DMS 273 treated with DMSO at 0.1 percent for 48 hours (cell line): ENCODE measurements around the gene B3GAT2.
"Not testable (repeated sequence)": the region's sequence is repeated elsewhere in the genome, so short reads cannot be mapped to it uniquely, and the experiment has no call there.

Experiments
- DNase-seq: peaks from one replicate; lab custom pipeline; 2025; lab: John Stamatoyannopoulos, UW

The B3GAT2 gene, protein sequence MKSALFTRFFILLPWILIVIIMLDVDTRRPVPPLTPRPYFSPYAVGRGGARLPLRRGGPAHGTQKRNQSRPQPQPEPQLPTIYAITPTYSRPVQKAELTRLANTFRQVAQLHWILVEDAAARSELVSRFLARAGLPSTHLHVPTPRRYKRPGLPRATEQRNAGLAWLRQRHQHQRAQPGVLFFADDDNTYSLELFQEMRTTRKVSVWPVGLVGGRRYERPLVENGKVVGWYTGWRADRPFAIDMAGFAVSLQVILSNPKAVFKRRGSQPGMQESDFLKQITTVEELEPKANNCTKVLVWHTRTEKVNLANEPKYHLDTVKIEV

DNA sequence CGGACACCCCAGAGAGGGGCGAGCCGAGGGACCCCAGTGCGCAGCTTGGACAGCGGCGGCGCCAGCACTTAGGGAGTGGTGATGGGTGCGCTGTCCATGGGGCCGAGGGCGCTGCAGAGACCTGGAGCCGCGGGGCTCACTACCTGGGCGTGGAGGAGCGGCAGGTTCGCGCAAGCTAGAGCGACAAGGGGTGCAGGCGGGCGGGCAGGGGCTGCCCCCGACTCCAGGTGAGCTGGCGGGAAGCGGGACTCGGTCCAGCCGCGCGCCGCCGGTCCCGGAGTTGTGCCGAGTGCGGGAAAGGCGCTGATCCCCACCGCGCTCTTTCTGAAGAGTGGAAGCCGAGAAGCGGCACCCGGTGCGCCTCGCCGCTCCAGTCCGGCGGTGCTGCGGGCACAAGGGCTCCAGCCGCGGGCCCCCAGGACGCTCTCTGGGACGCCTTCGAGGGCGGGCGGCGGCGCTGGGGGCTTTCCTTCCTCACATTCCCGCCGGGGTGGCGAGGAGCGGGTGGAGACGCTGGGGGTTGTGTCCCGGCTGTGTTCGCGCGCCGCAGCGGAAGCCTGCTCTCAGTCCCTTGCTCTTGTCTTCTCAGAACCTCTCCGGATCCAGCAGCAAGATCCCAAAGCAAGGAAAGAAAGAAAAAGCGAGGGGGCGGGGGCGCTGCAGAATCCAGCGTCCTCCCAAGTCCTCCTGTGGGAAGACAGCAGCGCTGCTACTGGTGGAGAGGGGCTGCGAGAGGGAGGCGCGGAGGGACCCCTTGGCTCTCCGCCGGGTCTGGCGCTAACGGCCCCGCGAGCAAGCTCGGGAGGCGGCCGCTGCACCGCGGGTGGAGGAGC lies at the start of gene B3GAT2:
B3GAT2 (minus strand) TSS at position 610 of the 833 bp plus-strand sequence. CDS start 631 bp downstream, outside the sequence.
- DNase-seq = no peak

DNA sequence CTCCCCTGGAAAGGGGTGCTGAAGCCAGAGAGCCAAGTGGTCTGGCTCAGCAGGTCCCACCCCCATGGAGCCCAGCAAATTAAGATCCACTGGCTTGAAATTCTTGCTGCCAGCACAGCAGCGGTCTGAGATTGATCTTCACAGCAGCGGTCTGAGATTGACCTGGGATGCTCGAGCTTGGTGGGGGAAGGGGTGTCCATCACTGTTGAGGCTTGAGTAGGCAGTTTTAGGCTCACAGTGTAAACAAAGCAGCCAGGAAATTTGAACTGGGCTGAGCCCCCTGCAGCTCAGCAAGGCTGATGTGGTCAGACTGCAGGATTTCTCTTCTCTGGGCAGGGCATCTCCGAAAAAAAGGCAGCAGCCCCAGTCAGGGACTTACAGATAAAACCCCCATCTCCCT lies 41.3 kb upstream of the B3GAT2 start:
- DNase-seq = no peak

DNA sequence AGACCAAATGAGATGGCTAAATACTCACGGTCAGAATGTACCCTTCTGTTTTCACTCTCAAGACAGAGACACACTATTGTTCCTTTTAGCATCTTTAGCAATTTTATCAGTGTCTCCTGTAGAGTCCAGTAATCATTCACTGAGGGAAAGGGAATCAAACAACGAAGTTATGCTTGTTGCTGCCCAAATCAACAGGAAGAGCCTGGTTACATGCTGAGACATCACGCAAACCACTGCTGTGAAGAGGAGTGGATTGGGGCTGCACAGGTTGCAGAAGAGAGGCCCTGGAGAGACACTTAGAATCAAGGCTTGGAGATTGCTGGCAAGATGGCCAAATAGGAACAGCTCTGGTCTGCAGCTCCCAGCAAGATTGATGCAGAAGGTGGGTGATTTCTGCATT lies 40.5 kb upstream of the B3GAT2 start:
- no peak for DNase-seq

DNA sequence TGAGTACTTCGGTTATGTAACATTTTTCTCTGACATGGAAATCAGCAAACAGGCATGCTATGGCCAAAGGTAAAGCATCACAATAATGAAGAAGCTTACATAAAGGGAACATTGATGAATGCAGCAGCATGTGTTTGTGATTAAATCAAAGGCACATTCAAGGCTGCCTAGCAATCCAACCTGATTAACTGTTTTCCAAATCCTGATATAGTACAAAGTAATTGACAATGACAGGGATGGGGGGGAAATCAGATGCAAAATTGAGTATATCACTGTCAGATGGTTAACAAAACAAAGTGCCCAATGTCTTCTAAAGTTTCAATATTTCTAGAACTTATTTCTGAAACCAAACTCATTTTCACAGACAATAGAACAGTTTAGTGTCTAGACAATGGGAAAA lies 39.2 kb upstream of the B3GAT2 start:
- no peak for DNase-seq

DNA sequence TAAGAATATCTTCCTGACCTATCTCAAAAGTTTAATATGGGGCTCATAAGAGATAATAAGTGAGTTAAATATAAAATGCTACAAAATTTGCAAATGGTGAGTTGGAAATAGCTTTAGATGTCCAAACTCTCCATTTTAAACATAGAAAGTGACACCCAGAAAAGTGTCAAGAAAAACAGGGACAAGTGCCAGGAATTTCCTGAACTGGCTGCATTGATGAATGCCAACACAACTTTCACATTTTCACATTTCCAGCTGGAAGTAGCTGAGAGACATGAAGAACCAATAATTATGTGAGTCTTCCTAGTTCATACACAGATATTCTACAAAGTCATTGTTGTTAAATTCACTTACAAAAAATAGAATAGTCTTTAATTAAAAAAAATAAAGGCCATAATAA lies 38.6 kb upstream of the B3GAT2 start:
- DNase-seq = no peak

DNA sequence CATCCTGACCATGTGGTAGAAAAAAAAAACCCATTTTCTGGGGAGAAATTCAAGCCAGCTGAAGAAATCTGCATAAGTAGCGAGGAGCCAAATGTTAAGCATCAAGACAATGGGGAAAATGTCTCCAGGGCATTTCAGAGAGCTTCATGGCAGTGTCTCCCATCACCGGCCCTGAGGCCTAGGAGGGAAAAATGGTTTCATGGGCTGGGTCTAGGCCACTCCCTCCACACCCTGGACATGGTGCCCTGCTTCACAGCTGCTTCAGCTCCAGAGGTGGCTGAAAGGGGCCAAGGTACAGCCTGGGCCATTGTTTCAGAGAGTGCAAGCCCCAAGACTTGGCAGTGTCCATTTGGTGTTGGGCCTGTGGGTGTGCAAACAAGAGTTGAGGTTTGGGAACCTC lies 34.4 kb upstream of the B3GAT2 start:
- DNase-seq = no peak

DNA sequence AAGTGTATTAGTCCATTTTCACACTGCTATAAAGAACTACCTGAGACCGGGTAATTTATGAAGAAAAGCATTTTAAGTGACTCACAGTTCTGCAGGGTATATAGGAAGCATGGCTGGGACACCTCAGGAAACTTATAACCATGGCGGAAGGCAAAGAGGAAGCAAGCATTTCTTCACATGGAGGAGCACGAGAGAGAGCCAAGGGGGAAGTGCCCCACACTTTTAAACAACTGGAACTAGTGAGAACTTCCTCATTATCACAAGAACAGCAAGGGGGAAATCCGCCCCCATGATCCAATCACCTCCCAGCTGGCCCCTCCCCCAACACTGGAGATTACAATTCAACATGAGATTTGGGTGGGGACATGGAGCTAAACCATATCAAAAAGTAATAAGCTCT lies 28.3 kb upstream of the B3GAT2 start:
- DNase-seq = no peak

DNA sequence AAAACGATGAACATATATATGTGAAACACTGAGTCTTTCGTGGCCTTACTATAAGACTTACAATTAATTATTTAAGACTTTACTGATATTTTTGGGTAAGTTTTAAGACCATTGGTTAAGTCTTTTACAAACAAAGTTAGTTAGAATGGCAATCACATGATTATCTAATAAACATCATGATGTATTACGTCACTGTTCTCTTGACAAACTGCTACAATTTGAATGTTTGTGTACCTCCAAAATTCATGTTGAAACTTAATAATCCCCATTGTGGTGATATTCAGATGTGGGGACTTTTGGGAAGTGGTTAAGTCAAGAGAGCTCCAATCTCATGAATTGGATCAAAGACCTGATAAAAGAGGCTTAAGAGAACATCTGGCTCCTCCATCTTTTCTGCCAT lies 25.9 kb upstream of the B3GAT2 start:
- no peak for DNase-seq

DNA sequence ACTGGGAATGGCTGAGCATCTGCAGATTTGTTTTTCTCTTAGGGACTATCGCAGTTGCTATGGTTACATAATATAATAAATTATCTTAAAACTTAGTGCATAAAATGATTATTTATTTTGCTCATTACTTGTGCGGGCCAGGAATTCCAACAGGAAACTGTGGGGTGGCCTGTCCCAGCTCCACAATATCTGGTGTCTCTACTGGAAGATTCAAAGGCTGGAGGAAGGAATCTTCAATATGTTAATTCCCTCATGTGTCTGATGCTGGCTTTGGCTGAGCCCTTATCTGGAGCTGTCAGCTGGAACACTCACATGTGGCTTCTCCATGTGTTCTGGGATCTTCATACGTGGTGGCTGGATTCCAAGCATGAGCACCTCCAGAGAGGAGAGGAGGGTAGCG lies 23.9 kb upstream of the B3GAT2 start:
- DNase-seq = no peak

DNA sequence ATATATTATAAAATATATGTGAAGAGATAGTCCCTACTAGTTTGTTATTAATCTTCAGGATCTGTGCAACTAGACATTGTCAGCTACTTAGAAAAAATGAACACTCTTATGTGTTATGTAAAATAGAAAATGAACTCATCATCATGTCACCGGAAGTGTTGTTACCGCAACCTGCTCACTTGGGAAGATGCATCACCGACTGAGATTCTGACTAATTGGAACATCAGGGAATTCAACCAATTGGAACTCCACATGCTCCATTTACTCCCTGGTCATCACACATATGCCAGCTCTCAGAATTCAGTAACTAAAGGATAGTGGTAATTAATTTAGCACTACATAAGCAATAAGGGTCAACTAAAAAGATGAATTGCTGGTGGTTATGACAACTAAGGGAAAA lies 16.7 kb upstream of the B3GAT2 start:
- no peak for DNase-seq

DNA sequence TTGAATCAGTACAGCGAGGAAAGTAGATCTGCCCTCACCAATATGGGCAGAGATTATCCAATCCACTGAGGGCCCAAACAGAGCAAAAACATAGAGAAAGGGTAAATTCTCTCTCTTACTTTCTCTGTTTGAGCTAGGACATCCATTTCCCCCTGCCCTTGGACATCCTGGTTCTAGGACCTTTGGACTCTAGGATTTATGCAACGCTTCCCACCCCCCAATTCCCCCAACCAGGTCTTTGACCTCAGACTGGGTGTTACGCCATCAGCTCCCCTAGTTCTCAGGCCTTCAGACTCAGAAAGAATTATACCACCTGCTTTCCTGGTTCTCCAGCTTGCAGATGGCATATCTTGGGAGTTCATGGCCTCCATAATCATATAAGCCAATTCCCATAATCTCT lies 10.2 kb upstream of the B3GAT2 start:
- no peak for DNase-seq

DNA sequence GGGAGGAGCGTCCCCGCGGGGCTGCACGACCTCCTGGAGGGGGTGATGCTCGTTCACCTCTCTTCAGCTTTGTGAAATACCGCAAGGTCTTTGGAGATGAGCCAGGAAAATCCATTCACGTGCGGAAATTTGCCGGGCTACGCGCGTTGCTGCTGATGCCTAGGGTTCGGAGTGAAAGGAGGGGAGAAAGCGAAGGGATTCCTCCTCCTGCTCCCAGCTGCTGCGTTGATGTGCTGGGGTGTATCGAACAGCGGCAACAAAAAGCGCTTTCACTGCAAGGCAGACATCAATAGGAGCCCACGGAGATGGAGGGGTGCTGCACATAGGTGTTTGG lies 391 bp upstream of the B3GAT2 start:
- no peak for DNase-seq

DNA sequence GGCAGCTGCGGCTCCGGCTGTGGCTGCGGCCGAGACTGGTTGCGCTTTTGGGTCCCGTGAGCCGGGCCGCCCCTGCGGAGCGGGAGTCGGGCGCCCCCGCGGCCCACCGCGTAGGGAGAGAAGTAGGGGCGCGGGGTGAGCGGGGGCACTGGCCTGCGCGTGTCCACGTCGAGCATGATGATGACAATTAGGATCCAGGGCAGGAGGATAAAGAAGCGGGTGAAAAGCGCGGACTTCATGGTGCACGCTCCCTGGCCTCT lies 739 bp downstream of the B3GAT2 start:
- DNase-seq = no peak

DNA sequence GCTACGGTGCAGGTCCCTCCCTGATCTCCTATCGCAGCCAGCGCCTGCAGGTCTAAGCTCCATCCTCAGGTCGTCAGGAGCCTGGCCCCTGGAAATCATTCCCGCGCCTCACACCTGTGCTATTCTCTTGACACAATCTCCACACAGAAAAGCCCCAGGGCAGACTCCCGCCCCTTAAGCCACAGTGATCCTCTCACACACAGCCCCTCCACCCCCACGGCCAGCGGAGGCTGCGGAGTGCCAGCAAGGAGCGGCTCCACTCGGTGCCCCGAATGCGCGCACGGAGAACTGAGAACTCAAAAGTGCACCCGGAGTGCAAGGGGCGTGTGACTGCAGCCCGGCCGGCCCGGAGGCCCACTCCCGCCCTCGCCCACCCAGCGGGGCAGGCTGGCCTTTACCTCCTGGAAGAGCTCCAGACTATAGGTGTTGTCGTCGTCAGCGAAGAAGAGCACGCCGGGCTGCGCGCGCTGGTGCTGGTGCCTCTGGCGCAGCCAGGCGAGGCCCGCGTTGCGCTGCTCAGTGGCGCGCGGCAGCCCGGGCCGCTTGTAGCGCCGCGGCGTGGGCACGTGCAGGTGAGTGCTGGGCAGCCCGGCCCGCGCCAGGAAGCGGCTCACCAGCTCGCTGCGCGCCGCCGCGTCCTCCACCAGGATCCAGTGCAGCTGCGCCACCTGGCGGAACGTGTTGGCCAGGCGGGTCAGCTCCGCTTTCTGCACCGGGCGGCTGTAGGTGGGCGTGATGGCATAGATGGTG lies 1.2 kb downstream of the B3GAT2 start:
- DNase-seq = peak; percentile 70

DNA sequence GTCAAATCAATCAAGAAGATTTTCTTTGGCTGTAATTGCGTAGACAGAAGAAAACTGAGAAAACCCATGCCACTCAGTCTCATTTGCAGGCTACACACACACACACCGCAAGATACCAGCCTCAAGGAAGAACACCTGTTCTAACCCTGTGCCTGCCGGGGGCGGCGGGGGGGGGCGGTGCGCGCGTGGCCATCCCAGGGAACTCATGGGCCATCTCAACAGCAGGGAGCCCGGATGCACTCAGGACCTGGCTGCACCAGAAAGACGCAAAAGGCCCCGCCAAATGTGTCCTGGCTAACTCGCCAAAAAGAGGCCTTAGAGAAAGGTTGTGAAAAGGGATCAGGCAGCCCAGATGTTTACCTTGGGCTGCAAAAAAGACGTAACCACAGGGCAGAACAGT lies 2.1 kb downstream of the B3GAT2 start:
- no peak for DNase-seq

DNA sequence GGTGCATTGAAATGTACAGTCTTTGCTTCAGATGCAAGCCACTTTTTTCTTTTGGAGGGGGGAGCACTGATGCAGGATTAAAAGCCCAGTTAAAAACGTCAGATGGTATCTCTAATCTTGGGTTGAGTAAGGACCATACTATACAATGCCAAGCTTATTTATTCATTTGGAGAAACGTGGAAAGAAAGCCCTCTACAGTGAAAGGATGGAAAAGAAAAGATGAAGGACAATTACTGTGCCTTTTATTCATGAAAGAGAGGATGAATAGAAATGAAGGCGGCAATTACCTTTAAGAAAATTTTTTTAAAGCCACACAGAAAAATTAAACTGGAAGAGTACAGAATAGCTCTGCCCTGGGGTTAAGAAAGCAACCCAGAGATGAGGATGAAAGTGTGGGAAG lies 2.7 kb downstream of the B3GAT2 start:
- no peak for DNase-seq

DNA sequence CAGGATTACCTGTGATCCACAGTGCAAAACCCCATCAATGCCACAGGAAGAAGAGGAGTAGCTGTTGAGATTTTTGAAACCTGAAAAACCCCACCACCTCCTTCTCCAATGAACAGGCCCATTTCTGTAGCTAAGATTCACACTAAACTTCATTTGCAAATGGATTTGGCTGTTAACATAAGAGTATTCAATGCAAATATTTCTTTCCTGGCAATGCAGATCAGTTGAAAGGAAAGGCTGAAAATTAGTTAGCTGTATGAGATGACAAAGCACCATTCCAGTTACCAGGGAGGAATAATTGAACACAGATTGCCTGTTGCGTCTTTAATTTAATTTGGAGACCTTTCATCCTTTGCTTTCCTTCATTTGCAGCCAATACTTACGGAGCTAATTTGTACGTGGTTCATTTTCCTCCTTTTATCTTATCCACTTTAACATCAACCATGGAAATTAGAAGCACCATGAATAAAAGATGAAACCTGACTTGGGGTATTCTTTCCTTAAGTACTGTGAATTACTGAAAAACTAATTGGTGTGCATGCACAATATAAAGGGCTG lies 4.2 kb downstream of the B3GAT2 start:
- no peak for DNase-seq

DNA sequence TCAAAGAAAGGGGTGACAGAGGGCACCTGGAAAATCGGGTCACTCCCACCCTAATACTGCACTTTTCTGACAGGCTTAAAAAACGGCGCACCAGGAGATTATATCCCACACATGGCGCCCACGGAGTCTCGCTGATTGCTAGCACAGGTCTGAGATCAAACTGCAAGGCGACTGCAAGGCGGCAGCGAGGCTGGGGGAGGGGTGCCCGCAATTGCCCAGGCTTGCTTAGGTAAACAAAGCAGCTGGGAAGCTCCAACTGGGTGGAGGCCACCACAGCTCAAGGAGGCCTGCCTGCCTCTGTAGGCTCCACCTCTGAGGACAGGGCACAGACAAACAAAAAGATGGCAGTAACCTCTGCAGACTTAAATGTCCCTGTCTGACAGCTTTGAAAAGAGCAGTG lies 12.5 kb downstream of the B3GAT2 start:
- DNase-seq = not testable (repeated sequence)

DNA sequence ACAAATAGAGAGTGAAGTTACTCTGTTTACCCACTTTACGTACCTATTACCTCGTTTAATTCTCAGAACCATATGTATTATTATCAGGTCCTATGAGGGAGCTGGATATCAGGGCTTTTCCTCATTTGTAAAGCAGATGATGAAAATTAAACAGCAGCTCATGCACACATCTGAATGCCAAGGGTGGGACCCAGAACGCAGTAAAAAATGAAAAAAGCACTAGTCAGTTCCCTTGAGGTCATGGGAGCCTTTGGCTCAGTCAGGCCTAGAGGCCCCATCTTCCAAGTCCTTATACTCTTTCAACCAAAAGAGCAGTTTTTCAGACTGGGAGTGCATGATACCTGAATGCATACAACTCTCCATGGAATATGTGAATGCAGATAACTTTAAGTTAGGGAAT lies 23.0 kb downstream of the B3GAT2 start:
- no peak for DNase-seq

DNA sequence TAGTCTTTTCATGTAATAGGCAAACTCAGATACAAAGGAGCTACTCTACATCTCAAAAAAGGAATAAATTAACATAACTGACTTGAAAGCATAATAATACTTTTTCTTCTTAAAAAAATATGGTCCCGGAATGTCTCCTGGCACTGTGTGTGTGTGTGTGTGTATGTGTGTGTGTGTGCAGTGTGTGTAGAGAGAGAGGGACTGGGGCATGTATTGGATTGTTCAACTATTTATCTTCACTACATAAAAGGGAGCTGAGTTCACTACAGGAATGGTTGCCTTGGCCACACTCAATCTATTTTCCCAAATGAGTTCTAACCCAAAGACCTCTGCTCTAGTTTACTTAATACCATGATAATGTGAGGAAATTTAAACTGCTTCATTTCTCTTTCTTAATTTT lies 51.1 kb downstream of the B3GAT2 start:
- no peak for DNase-seq

DNA sequence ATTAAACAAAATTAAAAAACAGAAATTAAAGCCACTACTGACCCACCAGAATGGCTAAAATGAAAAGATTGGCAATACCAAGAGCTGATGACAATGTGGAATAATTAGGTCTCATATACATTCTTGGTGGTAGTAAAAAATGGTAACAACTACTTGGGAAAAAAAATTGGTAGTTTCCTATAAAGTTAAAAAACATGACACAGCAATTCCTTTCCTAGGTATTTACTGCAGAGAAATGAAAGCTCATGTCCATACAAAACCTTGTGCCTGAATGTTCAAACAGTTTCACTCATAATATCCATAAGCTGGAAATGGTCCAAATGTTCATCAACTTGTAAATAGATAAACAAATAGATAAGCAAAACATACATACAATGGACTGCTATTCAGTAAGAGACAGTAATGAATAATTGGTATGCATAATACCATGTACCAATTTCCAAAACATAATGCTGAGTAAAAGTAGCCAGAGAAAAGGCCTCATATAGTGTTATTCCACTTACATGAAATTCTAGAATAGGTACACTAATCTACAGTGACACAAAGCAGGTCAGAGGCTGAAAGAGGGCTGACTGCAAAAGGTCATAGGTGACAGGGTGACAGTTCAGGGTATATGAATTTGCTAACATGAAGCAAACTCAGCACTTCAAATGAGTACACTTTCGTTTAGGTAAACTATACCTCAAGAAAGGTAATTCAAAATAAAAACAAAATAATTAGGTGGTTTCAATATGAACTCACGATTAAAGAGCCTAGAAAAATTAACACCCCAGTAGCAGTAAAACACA lies 53.0 kb downstream of the B3GAT2 start:
- no peak for DNase-seq

DNA sequence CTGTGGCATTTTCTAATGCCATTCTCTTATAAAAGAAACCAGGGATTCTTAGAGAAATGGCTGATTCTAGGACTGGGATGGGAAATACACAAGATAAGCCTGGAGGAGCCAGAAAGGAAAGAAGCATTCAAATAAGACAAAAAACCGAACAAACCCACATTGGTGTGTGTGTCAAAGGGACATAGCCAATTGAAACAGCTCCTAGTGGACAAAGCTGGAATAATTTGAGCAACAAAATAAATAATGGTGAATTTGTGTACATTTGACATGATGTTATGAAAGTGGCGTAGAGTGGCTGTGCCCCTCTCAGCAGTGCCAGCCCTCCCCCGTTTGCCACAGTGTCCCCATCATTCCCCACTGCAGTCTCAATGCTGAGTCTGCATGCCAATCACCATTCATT lies 55.5 kb downstream of the B3GAT2 start:
- DNase-seq = no peak
